Liver (tissue), 9 donors: ENCODE measurements around the gene ACTN1. TPM values are rescaled to one million over a fixed set of nuclear protein-coding genes. Genes with fewer than 3 reads are reported as not detected.

Source experiments
- DNase-seq: peaks from one replicate; pipeline ENCODE4 v3.0.0-alpha.2; 2017; ENCODE audit warnings: low spot score
- H3K27ac ChIP-seq, 2 donors: one replicate each; pipeline ENCODE4 v1.7.0; 2013; ENCODE audit warnings: inconsistent platforms in 2 of 2, low read length in 2 of 2, control low read depth in 1 of 2, low read depth in 1 of 2, mild to moderate bottlenecking in 1 of 2
- H3K27me3 ChIP-seq, 4 donors: one replicate each; pipeline versions ENCODE4 v1.6.1 to v1.7.0; 2013; ENCODE audit warnings: low read length in 3 of 4, inconsistent platforms in 1 of 4, mild to moderate bottlenecking in 1 of 4, moderate library complexity in 1 of 4; ENCODE audit not compliant: control insufficient read depth in 4 of 4, insufficient read depth in 4 of 4
- H3K36me3 ChIP-seq, 4 donors: one replicate each; pipeline versions ENCODE4 v1.6.1 to v1.7.0; 2013; ENCODE audit warnings: low read length in 3 of 4, mild to moderate bottlenecking in 3 of 4, low read depth in 1 of 4, moderate library complexity in 1 of 4; ENCODE audit not compliant: control insufficient read depth in 4 of 4, insufficient read depth in 3 of 4
- H3K4me1 ChIP-seq, 4 donors: one replicate each; pipeline versions ENCODE4 v1.6.1 to v1.7.0; 2013; ENCODE audit warnings: low read length in 3 of 4, mild to moderate bottlenecking in 3 of 4, moderate library complexity in 1 of 4; ENCODE audit not compliant: control insufficient read depth in 4 of 4, insufficient read depth in 4 of 4
- H3K4me3 ChIP-seq, 3 donors: one replicate each; pipeline versions ENCODE4 v1.6.1 to v1.7.0; 2013; ENCODE audit warnings: low read length in 3 of 3, control low read depth in 1 of 3, low read depth in 1 of 3, mild to moderate bottlenecking in 1 of 3
- H3K9ac ChIP-seq, 2 donors: one replicate each; pipeline ENCODE4 v1.7.0; 2013; ENCODE audit warnings: low read length in 2 of 2, mild to moderate bottlenecking in 2 of 2, moderate library complexity in 2 of 2, control low read depth in 1 of 2, low read depth in 1 of 2
- H3K9me3 ChIP-seq, 4 donors: one replicate each; pipeline versions ENCODE4 v1.6.1 to v1.7.0; 2013; ENCODE audit warnings: low read length in 3 of 4; ENCODE audit not compliant: control insufficient read depth in 4 of 4
- EGR1 ChIP-seq, 2 donors: IDR thresholded peaks; 2 replicates each; pipeline ENCODE4 v1.6.1; 2016 to 2018; ENCODE audit warnings: antibody characterized with exemption in 2 of 2, low read depth in 2 of 2
- FOXA1 ChIP-seq: IDR thresholded peaks from 2 replicates; pipeline ENCODE4 v1.6.1; 2016; ENCODE audit warnings: antibody characterized with exemption
- FOXA2 ChIP-seq: IDR thresholded peaks from 2 replicates; pipeline ENCODE4 v1.6.1; 2016; ENCODE audit warnings: antibody characterized with exemption
- GABPA ChIP-seq, 2 donors: IDR thresholded peaks in 1 of 2; conservative IDR thresholded peaks in 1 of 2; 2 replicates each; pipeline ENCODE4 v1.6.1; 2016; ENCODE audit warnings: antibody characterized with exemption in 2 of 2, mild to moderate bottlenecking in 1 of 2, moderate library complexity in 1 of 2
- HNF4A ChIP-seq, 2 donors: conservative IDR thresholded peaks; 2 replicates each; pipeline ENCODE4 v1.6.1; 2016; ENCODE audit warnings: antibody characterized with exemption in 2 of 2, mild to moderate bottlenecking in 2 of 2
- HNF4G ChIP-seq: IDR thresholded peaks from 2 replicates; pipeline ENCODE4 v1.6.1; 2016; ENCODE audit warnings: antibody characterized with exemption
- NR2F2 ChIP-seq: IDR thresholded peaks from 2 replicates; pipeline ENCODE4 v1.6.1; 2016; ENCODE audit warnings: antibody characterized with exemption
- RAD21 ChIP-seq, 2 donors: IDR thresholded peaks; 2 replicates each; pipeline ENCODE4 v1.6.1; 2016; ENCODE audit warnings: antibody characterized with exemption in 2 of 2, mild to moderate bottlenecking in 2 of 2
- RXRA ChIP-seq, 2 donors: IDR thresholded peaks; 2 replicates each; pipeline ENCODE4 v1.6.1; 2017 to 2018; ENCODE audit warnings: antibody characterized with exemption in 2 of 2, mild to moderate bottlenecking in 1 of 2
- SP1 ChIP-seq: IDR thresholded peaks from 2 replicates; pipeline ENCODE4 v1.6.1; 2018; ENCODE audit warnings: antibody characterized with exemption, mild to moderate bottlenecking
- TAF1 ChIP-seq: conservative IDR thresholded peaks from 2 replicates; pipeline ENCODE4 v1.6.1; 2016; ENCODE audit warnings: antibody characterized with exemption, mild to moderate bottlenecking
- YY1 ChIP-seq: IDR thresholded peaks from 2 replicates; pipeline ENCODE4 v1.6.1; 2016; ENCODE audit warnings: antibody characterized with exemption, mild to moderate bottlenecking
- WGBS: extraction: QIAGEN DNeasy Blood & Tissue Kit; methylation state at CpG from one replicate; pipeline ENCODE4 v1.1.7; 2013; 5-methylcytosine and 5-hydroxymethylcytosine counted together
- polyA plus RNA-seq, 2 donors: library from polyadenylated mRNA; stranded (reverse) in 1 of 2; unstranded in 1 of 2; fragments of 200-250 nt in 1 of 2; fragments of >200 nt in 1 of 2; fragmentation: Nextera tagmentation in 1 of 2; extraction: Ambion mirVana in 1 of 2; gene quantifications; one replicate each; pipeline versions ENCODE4 v1.2.1 to v1.2.3, GENCODE V29; 2013 to 2015
- total RNA-seq, 2 donors: library from RNA; depleted of rRNA; stranded (reverse); fragments of >200 nt; gene quantifications; one replicate each; pipeline ENCODE4 v1.2.3, GENCODE V29; 2014
- TF ChIP-seq, protein P1 (sequence below): IDR thresholded peaks from 2 replicates; pipeline ENCODE4 v1.6.1; 2016; ENCODE audit warnings: antibody characterized with exemption
- TF ChIP-seq, protein P2 (sequence below): fragments of 150-350 bp; IDR thresholded peaks from 2 replicates; pipeline ENCODE4 v1.5.1; 2017; ENCODE audit warnings: improper control_type of control experiment, low read depth, low read length; ENCODE audit not compliant: missing input control
- TF ChIP-seq, protein P3 (sequence below): IDR thresholded peaks from 2 replicates; pipeline ENCODE4 v1.6.1; 2016; ENCODE audit warnings: antibody characterized with exemption, mild to moderate bottlenecking
- TF ChIP-seq, protein P4 (sequence below): IDR thresholded peaks from 2 replicates; pipeline ENCODE4 v1.6.1; 2016; ENCODE audit warnings: antibody characterized with exemption
- TF ChIP-seq, protein P5 (sequence below): IDR thresholded peaks from 2 replicates; pipeline ENCODE4 v1.6.1; 2016; ENCODE audit warnings: antibody characterized with exemption
- donor health status: healthy.
- donor health status: healthy.
- donor health status: healthy.
- donor health status: healthy.
- donor health status: healthy.

Gene ACTN1
- total and polyA plus RNA-seq, 4 donors: 36.2 to 100 (median 63.1) TPM

DNA sequence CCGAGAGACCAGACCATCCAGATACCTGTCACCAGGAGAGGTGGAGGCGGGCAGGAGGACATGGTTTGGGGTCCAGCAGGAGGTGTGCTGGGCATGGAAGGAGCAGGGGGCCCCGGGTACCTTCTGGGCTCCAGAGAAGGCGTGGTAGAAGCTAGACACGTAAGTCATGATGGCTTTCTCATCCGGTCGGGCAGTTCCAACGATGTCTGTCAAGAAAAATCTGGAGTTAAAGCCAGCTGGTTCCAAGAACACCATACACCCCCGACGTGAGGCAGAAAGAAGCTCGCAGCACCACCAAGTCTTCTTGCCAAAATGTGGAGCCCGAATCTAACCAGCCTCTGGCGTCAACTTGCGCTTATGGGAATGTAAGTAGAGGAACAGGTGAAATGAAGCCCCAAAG is 76.7 kb downstream of the ACTN1 start:
- Histone ChIP-seq H3K9ac (no peak overlapping the region), H3K27me3 (no peaks in the 10 kb centered on the region), H3K4me3 (no peak overlapping the region), H3K27ac (no peak overlapping the region), H3K36me3 (peaks cover 20 to 71% (median 54%) of the 10 kb centered on the region in 4 donors), H3K4me1 (peaks cover 0 to 3% (median 2%) of the 10 kb centered on the region in 4 donors), H3K9me3 (no peaks in the 10 kb centered on the region)
- TF ChIP-seq, protein P1, sequence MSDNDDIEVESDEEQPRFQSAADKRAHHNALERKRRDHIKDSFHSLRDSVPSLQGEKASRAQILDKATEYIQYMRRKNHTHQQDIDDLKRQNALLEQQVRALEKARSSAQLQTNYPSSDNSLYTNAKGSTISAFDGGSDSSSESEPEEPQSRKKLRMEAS: no peak
- TF ChIP-seq YY1 (no peak), TAF1 (no peak), NR2F2 (no peak), GABPA (IDR thresholded peaks at IDR 0.05 in 1 of 2, conservative IDR thresholded peaks at IDR 0.05 in 1 of 2) (no peak), EGR1 (IDR thresholded peaks at IDR 0.05; ENCODE audit: low read depth in 2 of 2) (no peak), RXRA (IDR thresholded peaks at IDR 0.05) (no peak), HNF4G (no peak), FOXA1 (no peak), FOXA2 (no peak), HNF4A (conservative IDR thresholded peaks at IDR 0.05) (no peak), SP1 (no peak), RAD21 (IDR thresholded peaks at IDR 0.05) (no peak)
- TF ChIP-seq, protein P2, sequence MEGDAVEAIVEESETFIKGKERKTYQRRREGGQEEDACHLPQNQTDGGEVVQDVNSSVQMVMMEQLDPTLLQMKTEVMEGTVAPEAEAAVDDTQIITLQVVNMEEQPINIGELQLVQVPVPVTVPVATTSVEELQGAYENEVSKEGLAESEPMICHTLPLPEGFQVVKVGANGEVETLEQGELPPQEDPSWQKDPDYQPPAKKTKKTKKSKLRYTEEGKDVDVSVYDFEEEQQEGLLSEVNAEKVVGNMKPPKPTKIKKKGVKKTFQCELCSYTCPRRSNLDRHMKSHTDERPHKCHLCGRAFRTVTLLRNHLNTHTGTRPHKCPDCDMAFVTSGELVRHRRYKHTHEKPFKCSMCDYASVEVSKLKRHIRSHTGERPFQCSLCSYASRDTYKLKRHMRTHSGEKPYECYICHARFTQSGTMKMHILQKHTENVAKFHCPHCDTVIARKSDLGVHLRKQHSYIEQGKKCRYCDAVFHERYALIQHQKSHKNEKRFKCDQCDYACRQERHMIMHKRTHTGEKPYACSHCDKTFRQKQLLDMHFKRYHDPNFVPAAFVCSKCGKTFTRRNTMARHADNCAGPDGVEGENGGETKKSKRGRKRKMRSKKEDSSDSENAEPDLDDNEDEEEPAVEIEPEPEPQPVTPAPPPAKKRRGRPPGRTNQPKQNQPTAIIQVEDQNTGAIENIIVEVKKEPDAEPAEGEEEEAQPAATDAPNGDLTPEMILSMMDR: no peak
- TF ChIP-seq, protein P3, sequence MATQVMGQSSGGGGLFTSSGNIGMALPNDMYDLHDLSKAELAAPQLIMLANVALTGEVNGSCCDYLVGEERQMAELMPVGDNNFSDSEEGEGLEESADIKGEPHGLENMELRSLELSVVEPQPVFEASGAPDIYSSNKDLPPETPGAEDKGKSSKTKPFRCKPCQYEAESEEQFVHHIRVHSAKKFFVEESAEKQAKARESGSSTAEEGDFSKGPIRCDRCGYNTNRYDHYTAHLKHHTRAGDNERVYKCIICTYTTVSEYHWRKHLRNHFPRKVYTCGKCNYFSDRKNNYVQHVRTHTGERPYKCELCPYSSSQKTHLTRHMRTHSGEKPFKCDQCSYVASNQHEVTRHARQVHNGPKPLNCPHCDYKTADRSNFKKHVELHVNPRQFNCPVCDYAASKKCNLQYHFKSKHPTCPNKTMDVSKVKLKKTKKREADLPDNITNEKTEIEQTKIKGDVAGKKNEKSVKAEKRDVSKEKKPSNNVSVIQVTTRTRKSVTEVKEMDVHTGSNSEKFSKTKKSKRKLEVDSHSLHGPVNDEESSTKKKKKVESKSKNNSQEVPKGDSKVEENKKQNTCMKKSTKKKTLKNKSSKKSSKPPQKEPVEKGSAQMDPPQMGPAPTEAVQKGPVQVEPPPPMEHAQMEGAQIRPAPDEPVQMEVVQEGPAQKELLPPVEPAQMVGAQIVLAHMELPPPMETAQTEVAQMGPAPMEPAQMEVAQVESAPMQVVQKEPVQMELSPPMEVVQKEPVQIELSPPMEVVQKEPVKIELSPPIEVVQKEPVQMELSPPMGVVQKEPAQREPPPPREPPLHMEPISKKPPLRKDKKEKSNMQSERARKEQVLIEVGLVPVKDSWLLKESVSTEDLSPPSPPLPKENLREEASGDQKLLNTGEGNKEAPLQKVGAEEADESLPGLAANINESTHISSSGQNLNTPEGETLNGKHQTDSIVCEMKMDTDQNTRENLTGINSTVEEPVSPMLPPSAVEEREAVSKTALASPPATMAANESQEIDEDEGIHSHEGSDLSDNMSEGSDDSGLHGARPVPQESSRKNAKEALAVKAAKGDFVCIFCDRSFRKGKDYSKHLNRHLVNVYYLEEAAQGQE: no peak
- TF ChIP-seq, protein P4, sequence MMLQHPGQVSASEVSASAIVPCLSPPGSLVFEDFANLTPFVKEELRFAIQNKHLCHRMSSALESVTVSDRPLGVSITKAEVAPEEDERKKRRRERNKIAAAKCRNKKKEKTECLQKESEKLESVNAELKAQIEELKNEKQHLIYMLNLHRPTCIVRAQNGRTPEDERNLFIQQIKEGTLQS: no peak
- TF ChIP-seq, protein P5, sequence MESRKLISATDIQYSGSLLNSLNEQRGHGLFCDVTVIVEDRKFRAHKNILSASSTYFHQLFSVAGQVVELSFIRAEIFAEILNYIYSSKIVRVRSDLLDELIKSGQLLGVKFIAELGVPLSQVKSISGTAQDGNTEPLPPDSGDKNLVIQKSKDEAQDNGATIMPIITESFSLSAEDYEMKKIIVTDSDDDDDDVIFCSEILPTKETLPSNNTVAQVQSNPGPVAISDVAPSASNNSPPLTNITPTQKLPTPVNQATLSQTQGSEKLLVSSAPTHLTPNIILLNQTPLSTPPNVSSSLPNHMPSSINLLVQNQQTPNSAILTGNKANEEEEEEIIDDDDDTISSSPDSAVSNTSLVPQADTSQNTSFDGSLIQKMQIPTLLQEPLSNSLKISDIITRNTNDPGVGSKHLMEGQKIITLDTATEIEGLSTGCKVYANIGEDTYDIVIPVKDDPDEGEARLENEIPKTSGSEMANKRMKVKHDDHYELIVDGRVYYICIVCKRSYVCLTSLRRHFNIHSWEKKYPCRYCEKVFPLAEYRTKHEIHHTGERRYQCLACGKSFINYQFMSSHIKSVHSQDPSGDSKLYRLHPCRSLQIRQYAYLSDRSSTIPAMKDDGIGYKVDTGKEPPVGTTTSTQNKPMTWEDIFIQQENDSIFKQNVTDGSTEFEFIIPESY: no peak
- 95% methylated on average over 14 of the region's 14 CpGs for WGBS
- no peak for DNase-seq
